ENCODE measurements around the gene PNPLA1.

Gene PNPLA1

GRCh38 chr6:36350681-36351571, 81.1 kb downstream of the PNPLA1 start:
- no peak overlapping the region for H3K4me3 ChIP-seq (ENCODE audit: low read depth, low read length)
- no peak for DNase-seq (ENCODE audit: low read depth)
- no peak for TF ChIP-seq CTCF (IDR thresholded peaks at IDR 0.05; ENCODE audit: low read depth, low read length, missing control alignments)

GRCh38 chr6:36352477-36353157, 82.8 kb downstream of the PNPLA1 start:
- H3K4me3 ChIP-seq (ENCODE audit: low read depth, low read length) = no peak overlapping the region
- no peak for TF ChIP-seq CTCF (IDR thresholded peaks at IDR 0.05; ENCODE audit: low read depth, low read length, missing control alignments)
- no peak for DNase-seq (ENCODE audit: low read depth)

GRCh38 chr6:36353411-36353915, 83.6 kb downstream of the PNPLA1 start:
- TF ChIP-seq CTCF (IDR thresholded peaks at IDR 0.05; ENCODE audit: low read depth, low read length, missing control alignments) = no peak
- no peak overlapping the region for H3K4me3 ChIP-seq (ENCODE audit: low read depth, low read length)
- no peak for DNase-seq (ENCODE audit: low read depth)

GRCh38 chr6:36355819-36356218, 86.0 kb downstream of the PNPLA1 start:
- no peak overlapping the region for H3K4me3 ChIP-seq (ENCODE audit: low read depth, low read length)
- DNase-seq (ENCODE audit: low read depth) = no peak
- no peak for TF ChIP-seq CTCF (IDR thresholded peaks at IDR 0.05; ENCODE audit: low read depth, low read length, missing control alignments)

GRCh38 chr6:36357872-36358225, 88.0 kb downstream of the PNPLA1 start:
- DNase-seq (ENCODE audit: low read depth) = no peak
- TF ChIP-seq CTCF (IDR thresholded peaks at IDR 0.05; ENCODE audit: low read depth, low read length, missing control alignments) = no peak
- H3K4me3 ChIP-seq (ENCODE audit: low read depth, low read length) = no peak overlapping the region
